ENCODE results near the gene VSTM2L.

GRCh38 chr20:37941992-37942391 is 39.1 kb downstream of the VSTM2L start:
- TF ChIP-seq CTCF (IDR thresholded peaks at IDR 0.05) (no peak), POLR2A (IDR thresholded peaks at IDR 0.05) (no peak)

All from body of pancreas (tissue), 4 donors.